Measurements from ENCODE around the gene DIP2A.

DIP2A gene

GRCh38 chr21:46468108-46468774, 9.6 kb downstream of the DIP2A start:
- TF ChIP-seq CTCF (IDR thresholded peaks at IDR 0.05; ENCODE audit: low read depth, low read length): no peak
- no peaks in the 10 kb centered on the region for H3K4me1 ChIP-seq
- H3K27me3 ChIP-seq: no peaks in the 10 kb centered on the region
- no peak for DNase-seq
- H3K36me3 ChIP-seq: peaks cover 7% of the 10 kb centered on the region
- H3K9me3 ChIP-seq: no peaks in the 10 kb centered on the region
- H3K4me3 ChIP-seq (ENCODE audit: low read depth, low read length): no peak overlapping the region

DNA sequence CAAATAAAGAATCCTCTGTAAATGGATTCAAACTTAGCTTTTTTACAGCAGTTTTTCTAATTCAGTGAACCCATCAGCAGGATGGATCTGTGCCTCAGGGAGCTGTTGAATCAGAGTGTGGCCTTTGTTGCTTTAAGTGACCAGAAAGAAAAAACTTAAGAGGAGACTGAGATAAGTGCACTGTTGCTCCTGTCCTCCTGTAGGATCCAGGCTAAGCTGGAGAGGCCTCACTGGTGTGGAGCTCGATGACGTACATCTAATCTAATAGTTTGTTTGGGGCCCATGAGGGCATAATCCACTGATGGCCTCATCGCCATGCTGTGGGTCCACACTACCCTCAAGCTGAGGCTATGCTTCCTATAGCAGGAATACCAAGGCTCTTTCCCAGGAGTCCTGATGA, 10.6 kb downstream of the DIP2A start:
- Histone ChIP-seq H3K27me3 (no peaks in the 10 kb centered on the region), H3K9me3 (no peaks in the 10 kb centered on the region), H3K36me3 (peaks cover 5% of the 10 kb centered on the region; the same call in 1 of the 2 replicates), H3K4me3 (ENCODE audit: low read depth, low read length) (no peak overlapping the region), H3K4me1 (no peaks in the 10 kb centered on the region; the same call in 1 of the 2 replicates)
- TF ChIP-seq CTCF (IDR thresholded peaks at IDR 0.05; ENCODE audit: low read depth, low read length): no peak
- DNase-seq: no peak

DNA sequence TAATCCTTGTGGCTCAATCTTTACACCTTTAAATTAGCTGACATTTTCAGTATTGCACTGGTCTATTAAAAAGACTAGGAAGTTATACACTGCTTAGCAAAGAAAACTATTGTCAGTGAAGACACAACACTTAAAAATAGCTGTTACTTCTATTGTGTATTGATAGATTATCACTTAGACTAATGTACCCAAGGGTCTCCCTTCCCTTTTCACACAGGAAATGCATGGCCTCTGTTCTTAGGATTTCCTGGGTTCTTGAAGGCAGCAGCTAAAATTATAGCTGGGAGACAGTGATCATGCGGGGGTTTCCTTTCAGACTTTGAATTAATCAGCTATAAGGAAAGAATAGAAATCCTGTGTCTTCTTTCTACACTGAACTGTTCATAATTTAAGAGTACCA, 12.8 kb downstream of the DIP2A start:
- no peaks in the 10 kb centered on the region for H3K27me3 ChIP-seq

GRCh38 chr21:46472246-46472645, 13.6 kb downstream of the DIP2A start:
- H3K27me3 ChIP-seq: no peaks in the 10 kb centered on the region
- no peak for DNase-seq
- TF ChIP-seq CTCF (IDR thresholded peaks at IDR 0.05; ENCODE audit: low read depth, low read length): no peak
- no peaks in the 10 kb centered on the region; the same call in none of the 2 replicates for H3K4me1 ChIP-seq
- no peak overlapping the region for H3K4me3 ChIP-seq (ENCODE audit: low read depth, low read length)
- peaks cover 5% of the 10 kb centered on the region; the same call in 1 of the 2 replicates for H3K36me3 ChIP-seq
- no peaks in the 10 kb centered on the region for H3K9me3 ChIP-seq

More for the DNA sequence above, 12.8 kb downstream of the DIP2A start:
- DNase-seq: no peak
- Histone ChIP-seq H3K4me1 (no peaks in the 10 kb centered on the region; the same call in none of the 2 replicates), H3K4me3 (ENCODE audit: low read depth, low read length) (no peak overlapping the region), H3K9me3 (no peaks in the 10 kb centered on the region), H3K36me3 (peaks cover 5% of the 10 kb centered on the region; the same call in 1 of the 2 replicates)
- no peak for TF ChIP-seq CTCF (IDR thresholded peaks at IDR 0.05; ENCODE audit: low read depth, low read length)

- Histone ChIP-seq H3K36me3 (peaks cover 2% of the 10 kb centered on the region; the same call in 1 of the 2 replicates), H3K27me3 (no peaks in the 10 kb centered on the region), H3K4me1 (no peaks in the 10 kb centered on the region; the same call in none of the 2 replicates), H3K9me3 (no peaks in the 10 kb centered on the region), H3K4me3 (ENCODE audit: low read depth, low read length) (no peak overlapping the region)
- DNase-seq: no peak
- TF ChIP-seq CTCF (IDR thresholded peaks at IDR 0.05; ENCODE audit: low read depth, low read length): no peak
Measured at GRCh38 chr21:46474382-46474781, 15.7 kb downstream of the DIP2A start.

DNA sequence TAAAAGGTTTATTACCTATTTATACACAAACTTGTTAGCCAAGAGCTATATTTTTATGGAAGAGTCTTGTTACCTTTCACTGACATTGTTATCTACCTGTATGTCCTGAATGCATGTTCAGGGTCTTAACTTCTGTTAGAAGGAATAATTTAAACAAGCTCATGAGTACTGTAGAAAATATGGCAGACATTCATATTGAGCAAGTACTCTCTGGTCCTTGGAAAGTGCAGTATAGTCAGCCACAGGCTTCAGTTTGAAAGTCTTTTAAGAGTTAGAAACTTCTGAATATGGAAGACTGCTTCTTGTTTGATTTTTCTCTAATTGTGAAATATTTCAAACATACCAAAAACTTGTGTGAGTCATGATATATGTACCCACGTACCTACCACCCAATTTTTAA, 16.6 kb downstream of the DIP2A start:
- no peak for TF ChIP-seq CTCF (IDR thresholded peaks at IDR 0.05; ENCODE audit: low read depth, low read length)
- Histone ChIP-seq H3K4me3 (ENCODE audit: low read depth, low read length) (no peak overlapping the region), H3K4me1 (no peaks in the 10 kb centered on the region; the same call in none of the 2 replicates), H3K9me3 (no peaks in the 10 kb centered on the region), H3K27me3 (no peaks in the 10 kb centered on the region), H3K36me3 (no peaks in the 10 kb centered on the region; the same call in 1 of the 2 replicates)
- no peak for DNase-seq

Data from BE2C (cell line).